ENCODE data around the gene ULBP2.
A peak's percentile ranks its signal among the peaks of the same experiment; 100 is the strongest.
"Not testable (repeated sequence)": the region's sequence is repeated elsewhere in the genome, so short reads cannot be mapped to it uniquely, and the experiment has no call there.

The ULBP2 gene

GRCh38 chr6:149948011-149948410 is 6.2 kb downstream of the ULBP2 start:
- Mint-ChIP-seq H3K4me3 (no peak overlapping the region), H3K27ac (no peak overlapping the region), H3K9me3 (no peaks in the 10 kb centered on the region), H3K27me3 (peaks cover 68% of the 10 kb centered on the region), H3K4me1 (peaks cover 5% of the 10 kb centered on the region), H3K36me3 (no peaks in the 10 kb centered on the region)
- ATAC-seq, result no peak

- Mint-ChIP-seq H3K4me3 (no peak overlapping the region), H3K4me1 (peaks cover 7% of the 10 kb centered on the region)
Measured at GRCh38 chr6:149948616-149949015, 6.8 kb downstream of the ULBP2 start.

GRCh38 chr6:149950423-149950822 is 8.6 kb downstream of the ULBP2 start:
- no peak for ATAC-seq
- no peaks in the 10 kb centered on the region for H3K36me3 Mint-ChIP-seq
- no peak overlapping the region for H3K27ac Mint-ChIP-seq
- peaks cover 12% of the 10 kb centered on the region for H3K4me1 Mint-ChIP-seq
- H3K27me3 Mint-ChIP-seq, result peaks cover 81% of the 10 kb centered on the region
- H3K4me3 Mint-ChIP-seq, result no peak overlapping the region
- no peaks in the 10 kb centered on the region for H3K9me3 Mint-ChIP-seq

More at GRCh38 chr6:149948616-149949015, 6.8 kb downstream of the ULBP2 start:
- Mint-ChIP-seq H3K9me3 (no peaks in the 10 kb centered on the region), H3K27ac (no peak overlapping the region), H3K36me3 (no peaks in the 10 kb centered on the region), H3K27me3 (peaks cover 69% of the 10 kb centered on the region)
- no peak for ATAC-seq

- H3K4me1 Mint-ChIP-seq, result peaks cover 10% of the 10 kb centered on the region
- H3K4me3 Mint-ChIP-seq, result no peak overlapping the region
- ATAC-seq, result no peak
- no peaks in the 10 kb centered on the region for H3K9me3 Mint-ChIP-seq
- H3K27me3 Mint-ChIP-seq, result peaks cover 87% of the 10 kb centered on the region
- no peaks in the 10 kb centered on the region for H3K36me3 Mint-ChIP-seq
- no peak overlapping the region for H3K27ac Mint-ChIP-seq
Measured at GRCh38 chr6:149951096-149951495, 9.3 kb downstream of the ULBP2 start.

GRCh38 chr6:149951626-149952025 is 9.8 kb downstream of the ULBP2 start:
- Mint-ChIP-seq H3K4me1 (peaks cover 10% of the 10 kb centered on the region), H3K27me3 (peaks cover 88% of the 10 kb centered on the region), H3K4me3 (no peak overlapping the region), H3K27ac (no peak overlapping the region), H3K9me3 (no peaks in the 10 kb centered on the region), H3K36me3 (no peaks in the 10 kb centered on the region)
- no peak for ATAC-seq

- not testable (repeated sequence) for H3K27ac Mint-ChIP-seq, ATAC-seq, H3K4me3 Mint-ChIP-seq, H3K9me3 Mint-ChIP-seq, H3K36me3 Mint-ChIP-seq
- Mint-ChIP-seq H3K4me1 (peaks cover 10% of the 10 kb centered on the region), H3K27me3 (peaks cover 80% of the 10 kb centered on the region)
Measured at GRCh38 chr6:149953390-149953789, 11.6 kb downstream of the ULBP2 start.

GRCh38 chr6:149953934-149954327 is 12.1 kb downstream of the ULBP2 start:
- not testable (repeated sequence) for H3K4me3 Mint-ChIP-seq, H3K27ac Mint-ChIP-seq, H3K9me3 Mint-ChIP-seq, H3K36me3 Mint-ChIP-seq
- ATAC-seq, result peak; percentile 64
- Mint-ChIP-seq H3K27me3 (peaks cover 82% of the 10 kb centered on the region), H3K4me1 (peaks cover 10% of the 10 kb centered on the region)

- not testable (repeated sequence) for ATAC-seq, H3K27ac Mint-ChIP-seq, H3K4me3 Mint-ChIP-seq, H3K36me3 Mint-ChIP-seq, H3K9me3 Mint-ChIP-seq
- H3K4me1 Mint-ChIP-seq, result peaks cover 10% of the 10 kb centered on the region
- peaks cover 83% of the 10 kb centered on the region for H3K27me3 Mint-ChIP-seq
Measured at GRCh38 chr6:149954328-149954983, 12.6 kb downstream of the ULBP2 start.

GRCh38 chr6:149954984-149955653 is 13.3 kb downstream of the ULBP2 start:
- Mint-ChIP-seq H3K4me3 (peak overlapping the region; percentile 61), H3K4me1 (peaks cover 10% of the 10 kb centered on the region), H3K27me3 (peaks cover 83% of the 10 kb centered on the region)
- not testable (repeated sequence) for H3K36me3 Mint-ChIP-seq, H3K9me3 Mint-ChIP-seq, H3K27ac Mint-ChIP-seq, ATAC-seq

- H3K36me3 Mint-ChIP-seq, H3K9me3 Mint-ChIP-seq, ATAC-seq, H3K27ac Mint-ChIP-seq, H3K4me3 Mint-ChIP-seq: not testable (repeated sequence)
- peaks cover 83% of the 10 kb centered on the region for H3K27me3 Mint-ChIP-seq
- peaks cover 10% of the 10 kb centered on the region for H3K4me1 Mint-ChIP-seq
Measured at GRCh38 chr6:149955654-149956317, 14.0 kb downstream of the ULBP2 start.

GRCh38 chr6:149958124-149958523 is 16.3 kb downstream of the ULBP2 start:
- ATAC-seq, H3K36me3 Mint-ChIP-seq, H3K4me3 Mint-ChIP-seq, H3K27ac Mint-ChIP-seq, H3K9me3 Mint-ChIP-seq: not testable (repeated sequence)
- H3K4me1 Mint-ChIP-seq, result peaks cover 25% of the 10 kb centered on the region
- peaks cover 83% of the 10 kb centered on the region for H3K27me3 Mint-ChIP-seq

GRCh38 chr6:149959806-149960205 is 18.0 kb downstream of the ULBP2 start:
- not testable (repeated sequence) for H3K36me3 Mint-ChIP-seq, H3K9me3 Mint-ChIP-seq, H3K4me3 Mint-ChIP-seq, ATAC-seq, H3K27ac Mint-ChIP-seq
- peaks cover 36% of the 10 kb centered on the region for H3K4me1 Mint-ChIP-seq
- peaks cover 90% of the 10 kb centered on the region for H3K27me3 Mint-ChIP-seq

- Mint-ChIP-seq H3K4me1 (peaks cover 38% of the 10 kb centered on the region), H3K36me3 (peaks cover 7% of the 10 kb centered on the region), H3K9me3 (no peaks in the 10 kb centered on the region), H3K27me3 (peaks cover 90% of the 10 kb centered on the region), H3K27ac (no peak overlapping the region), H3K4me3 (no peak overlapping the region)
- no peak for ATAC-seq
Measured at GRCh38 chr6:149960488-149960887, 18.7 kb downstream of the ULBP2 start.

GRCh38 chr6:149961728-149962425 is 20.1 kb downstream of the ULBP2 start:
- Mint-ChIP-seq H3K4me3 (no peak overlapping the region), H3K4me1 (peaks cover 44% of the 10 kb centered on the region), H3K27me3 (peaks cover 87% of the 10 kb centered on the region), H3K36me3 (peaks cover 7% of the 10 kb centered on the region), H3K27ac (no peak overlapping the region), H3K9me3 (no peaks in the 10 kb centered on the region)
- no peak for ATAC-seq

- H3K36me3 Mint-ChIP-seq, result peaks cover 7% of the 10 kb centered on the region
- peak overlapping the region; percentile 81 for H3K27ac Mint-ChIP-seq
- peaks cover 89% of the 10 kb centered on the region for H3K27me3 Mint-ChIP-seq
- no peaks in the 10 kb centered on the region for H3K9me3 Mint-ChIP-seq
- no peak for ATAC-seq
- H3K4me3 Mint-ChIP-seq, result peak overlapping the region; percentile 83
- H3K4me1 Mint-ChIP-seq, result peaks cover 44% of the 10 kb centered on the region
Measured at GRCh38 chr6:149962461-149963211, 20.8 kb downstream of the ULBP2 start.

All from stimulated activated memory B cell treated with anti-CD40 and anti-IgM and Interleukin-4, amounts not matched to agents 10 μg/mL and 1 μg/mL and 100 μg/mL, for 72 hours (primary cell).